Pulmonary artery endothelial cell (primary cell): ENCODE data around the gene ITGAD. TPM values are rescaled to one million over a fixed set of nuclear protein-coding genes. Genes with fewer than 3 reads are reported as not detected.

Source experiments
- DNase-seq: peaks from one replicate; pipeline ENCODE4 v3.0.0-alpha.2; 2011; ENCODE audit warnings: low read depth, low spot score
- total RNA-seq: library from RNA; depleted of rRNA; stranded (reverse); fragments of >200 nt; gene quantifications from 2 replicates; pipeline ENCODE4 v1.2.3, GENCODE V29; 2014

The ITGAD gene
- total RNA-seq, 1 donor from 2014 or later, result not detected

DNA sequence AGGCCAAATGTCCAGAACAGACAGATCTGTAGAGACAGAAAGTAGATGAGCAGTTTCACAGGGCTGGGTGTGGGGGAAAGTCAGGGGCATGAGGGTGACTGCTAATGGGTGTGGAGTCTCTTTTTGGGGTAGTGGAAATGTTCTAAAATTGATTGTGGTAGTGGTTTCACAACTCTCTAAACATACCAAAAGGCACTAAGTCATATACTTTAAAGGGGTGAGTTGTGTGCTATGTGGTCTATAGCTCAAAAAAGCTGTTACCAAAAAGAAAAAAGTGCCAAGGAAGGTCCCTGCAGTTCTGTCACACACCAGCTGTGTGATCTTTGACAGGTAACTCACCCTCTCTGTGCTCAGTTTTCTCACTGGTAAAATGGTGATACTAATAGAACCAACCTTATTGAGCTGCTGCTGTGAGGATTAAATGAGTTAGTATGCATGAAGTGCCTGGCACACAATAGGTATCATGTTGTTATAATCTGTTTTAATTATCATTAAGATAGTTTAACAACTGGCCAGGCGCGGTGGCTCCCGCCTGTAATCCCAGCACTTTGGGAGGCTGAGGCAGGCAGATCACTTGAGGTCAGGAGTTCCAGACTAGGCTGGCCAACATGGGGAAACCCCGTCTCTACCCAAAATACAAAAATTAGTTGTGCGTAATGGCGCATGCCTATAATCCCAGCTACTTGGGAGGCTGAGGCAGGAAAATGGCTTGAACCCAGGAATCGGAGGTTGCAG, 27.8 kb upstream of the ITGAD start:
- no peak for DNase-seq

DNA sequence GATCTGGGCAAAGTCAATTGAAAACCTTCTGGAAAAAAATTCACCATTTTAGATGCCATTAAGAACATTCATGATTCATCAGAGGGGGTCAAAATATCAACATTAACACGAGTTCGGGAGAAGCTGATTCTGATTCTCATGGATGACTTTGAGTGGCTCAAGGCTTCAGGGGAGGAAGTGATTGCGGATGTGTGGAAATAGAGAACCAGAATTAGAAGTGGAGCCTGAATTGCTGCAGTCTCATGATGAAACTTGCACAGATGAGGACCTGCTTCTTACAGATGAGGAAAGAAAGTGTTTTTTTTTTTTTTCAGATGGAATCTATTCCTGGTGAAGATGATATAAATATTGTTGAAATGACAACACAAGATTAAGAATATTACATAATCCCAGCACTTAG, 25.3 kb upstream of the ITGAD start:
- DNase-seq, result no peak

DNA sequence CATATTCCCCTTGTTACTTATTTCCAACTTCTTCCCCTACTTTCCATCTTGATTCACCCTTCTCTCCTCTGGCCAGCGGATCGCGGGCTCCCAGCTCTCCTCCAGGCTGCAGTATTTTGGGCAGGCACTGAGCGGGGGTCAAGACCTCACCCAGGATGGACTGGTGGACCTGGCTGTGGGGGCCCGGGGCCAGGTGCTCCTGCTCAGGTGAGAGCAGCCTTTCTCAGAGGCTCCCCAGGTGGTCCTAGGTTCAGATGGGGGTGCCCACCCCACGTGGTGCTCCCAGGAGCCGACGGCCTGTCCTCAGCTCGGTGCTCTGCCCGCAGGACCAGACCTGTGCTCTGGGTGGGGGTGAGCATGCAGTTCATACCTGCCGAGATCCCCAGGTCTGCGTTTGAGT, 22.1 kb upstream of the ITGAD start:
- DNase-seq, result no peak

DNA sequence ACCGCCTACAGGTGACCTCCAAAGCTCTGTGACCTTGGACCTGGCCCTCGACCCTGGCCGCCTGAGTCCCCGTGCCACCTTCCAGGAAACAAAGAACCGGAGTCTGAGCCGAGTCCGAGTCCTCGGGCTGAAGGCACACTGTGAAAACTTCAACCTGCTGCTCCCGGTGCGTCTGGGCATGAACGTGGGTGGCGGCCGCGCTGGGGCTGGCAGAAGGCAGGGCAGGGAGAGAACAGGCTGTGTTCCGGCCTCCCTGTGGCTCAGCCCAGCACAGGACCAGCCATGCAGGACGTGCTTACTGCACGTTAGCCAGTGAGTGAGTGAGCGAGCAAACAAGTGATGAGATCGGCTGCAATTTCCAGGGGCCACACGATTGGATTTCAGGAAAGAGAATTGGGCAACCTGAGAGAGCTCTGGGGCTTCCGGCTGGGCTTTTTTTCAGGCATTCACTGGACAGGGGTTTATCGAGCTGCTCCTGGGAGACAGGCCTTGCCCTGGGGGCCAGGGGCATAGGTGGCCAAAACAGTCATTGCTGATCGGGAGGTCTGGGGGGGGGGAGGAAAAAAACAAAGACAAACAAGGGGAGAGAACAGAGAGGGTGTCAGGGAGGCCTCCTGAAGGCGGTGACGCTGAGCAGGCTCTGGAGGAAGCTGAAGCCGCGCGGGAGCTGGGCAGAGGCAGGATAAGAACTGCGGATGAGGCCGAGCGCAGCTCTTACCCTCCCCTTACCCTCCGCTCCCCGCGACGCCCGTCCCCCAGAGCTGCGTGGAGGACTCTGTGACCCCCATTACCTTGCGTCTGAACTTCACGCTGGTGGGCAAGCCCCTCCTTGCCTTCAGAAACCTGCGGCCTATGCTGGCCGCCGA, 21.3 kb upstream of the ITGAD start:
- no peak for DNase-seq

DNA sequence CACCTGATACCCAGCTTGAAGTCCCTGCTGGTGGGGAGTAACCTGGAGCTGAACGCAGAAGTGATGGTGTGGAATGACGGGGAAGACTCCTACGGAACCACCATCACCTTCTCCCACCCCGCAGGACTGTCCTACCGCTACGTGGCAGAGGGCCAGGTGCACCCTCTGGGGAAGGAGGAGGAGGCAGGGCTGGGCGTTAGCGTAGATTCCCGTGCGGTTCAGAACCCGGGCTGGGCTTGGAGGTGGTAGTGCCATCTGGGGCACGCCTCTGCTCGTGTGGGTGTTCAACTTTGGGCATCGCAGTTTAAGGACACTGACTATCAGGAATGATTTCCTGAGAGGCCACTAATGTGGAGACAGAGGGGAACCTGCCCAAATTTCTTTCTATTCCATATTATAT, 19.9 kb upstream of the ITGAD start:
- no peak for DNase-seq

DNA sequence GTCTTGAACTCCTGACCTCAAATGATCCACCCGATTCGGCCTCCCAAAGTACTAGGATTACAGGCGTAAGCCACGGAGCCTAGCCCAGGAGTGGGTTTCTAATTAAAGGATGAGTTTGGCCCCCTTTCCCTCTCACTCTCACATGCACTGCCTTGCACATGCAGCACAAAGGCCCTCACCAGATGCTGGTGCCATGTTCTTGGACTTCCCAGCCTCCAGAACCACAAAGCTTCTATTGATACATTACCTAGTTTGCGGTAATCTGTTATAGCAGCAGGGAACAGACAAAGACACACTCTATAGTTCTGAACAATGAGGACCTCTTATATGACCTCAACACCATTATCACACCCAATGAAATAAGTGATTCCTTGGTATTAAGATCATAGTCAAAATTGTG, 17.9 kb upstream of the ITGAD start:
- DNase-seq, result no peak

DNA sequence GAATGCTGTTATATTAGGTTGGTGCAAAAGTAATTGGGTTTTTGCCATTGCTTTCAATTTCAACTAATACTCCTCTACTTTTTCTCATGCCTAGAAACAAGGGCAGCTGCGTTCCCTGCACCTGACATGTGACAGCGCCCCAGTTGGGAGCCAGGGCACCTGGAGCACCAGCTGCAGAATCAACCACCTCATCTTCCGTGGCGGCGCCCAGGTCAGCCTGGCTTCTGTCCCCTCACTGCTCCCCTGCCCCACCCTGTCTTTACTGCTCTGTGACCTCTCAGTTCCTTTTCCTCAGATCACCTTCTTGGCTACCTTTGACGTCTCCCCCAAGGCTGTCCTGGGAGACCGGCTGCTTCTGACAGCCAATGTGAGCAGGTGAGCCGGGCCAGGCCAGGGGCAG, 16.4 kb upstream of the ITGAD start:
- no peak for DNase-seq

DNA sequence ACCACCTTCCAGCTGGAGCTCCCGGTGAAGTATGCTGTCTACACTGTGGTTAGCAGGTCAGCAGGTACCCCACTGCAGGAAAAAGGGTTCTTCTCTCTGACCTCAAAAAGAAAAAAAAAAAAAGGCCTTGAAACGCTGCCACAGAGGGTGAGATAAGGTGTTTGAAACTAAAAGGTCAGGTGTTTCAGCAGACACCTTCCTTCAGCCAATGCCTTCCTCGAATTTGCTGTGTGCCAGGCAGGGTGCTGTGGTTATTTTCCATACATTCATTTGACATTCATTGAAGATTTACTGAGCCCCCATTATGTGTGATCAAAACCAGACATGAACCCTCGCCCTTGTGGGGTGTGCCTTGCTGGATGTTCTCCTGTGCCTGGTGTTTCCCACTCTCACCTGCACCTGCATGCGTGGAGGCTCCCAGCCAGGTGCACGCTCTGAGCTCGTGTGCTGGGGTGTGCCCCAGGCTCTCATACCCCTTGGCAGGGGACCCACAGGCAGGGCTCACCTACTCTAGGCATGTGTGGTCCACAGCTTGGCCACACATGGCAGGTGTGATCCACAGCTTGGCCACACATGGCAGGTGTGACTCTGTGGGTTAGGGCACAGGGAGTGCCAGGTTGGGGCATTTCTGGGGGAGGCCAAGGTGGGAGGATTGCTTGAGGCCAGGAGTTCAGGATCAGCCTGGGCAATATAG, 15.8 kb upstream of the ITGAD start:
- no peak for DNase-seq

DNA sequence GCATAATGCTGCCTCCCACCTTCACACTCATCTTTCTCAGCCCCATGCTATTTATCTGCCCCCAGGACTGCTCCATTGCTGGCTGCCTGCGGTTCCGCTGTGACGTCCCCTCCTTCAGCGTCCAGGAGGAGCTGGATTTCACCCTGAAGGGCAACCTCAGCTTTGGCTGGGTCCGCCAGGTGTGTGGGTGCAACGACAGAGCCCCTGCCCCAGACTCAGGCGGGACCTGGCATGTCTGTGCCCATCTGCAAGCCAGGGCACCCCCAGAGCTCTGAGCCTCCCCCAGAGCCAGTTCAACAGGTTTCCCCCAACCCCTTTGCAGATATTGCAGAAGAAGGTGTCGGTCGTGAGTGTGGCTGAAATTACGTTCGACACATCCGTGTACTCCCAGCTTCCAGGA, 12.9 kb upstream of the ITGAD start:
- no peak for DNase-seq

DNA sequence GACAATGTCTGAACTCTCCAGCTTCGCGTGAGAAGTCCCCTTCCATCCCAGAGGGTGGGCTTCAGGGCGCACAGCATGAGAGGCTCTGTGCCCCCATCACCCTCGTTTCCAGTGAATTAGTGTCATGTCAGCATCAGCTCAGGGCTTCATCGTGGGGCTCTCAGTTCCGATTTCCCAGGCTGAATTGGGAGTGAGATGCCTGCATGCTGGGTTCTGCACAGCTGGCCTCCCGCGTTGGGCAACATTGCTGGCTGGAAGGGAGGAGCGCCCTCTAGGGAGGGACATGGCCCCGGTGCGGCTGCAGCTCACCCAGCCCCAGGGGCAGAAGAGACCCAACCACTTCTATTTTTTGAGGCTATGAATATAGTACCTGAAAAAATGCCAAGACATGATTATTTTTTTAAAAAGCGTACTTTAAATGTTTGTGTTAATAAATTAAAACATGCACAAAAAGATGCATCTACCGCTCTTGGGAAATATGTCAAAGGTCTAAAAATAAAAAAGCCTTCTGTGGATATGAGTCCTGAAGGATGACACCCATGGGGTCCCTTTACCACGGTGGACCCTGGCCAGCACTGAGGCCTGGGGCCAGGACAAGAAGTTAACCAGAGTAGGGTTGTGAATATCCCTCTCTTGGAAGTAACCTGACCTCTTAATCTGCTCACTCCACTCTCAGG, 10.5 kb upstream of the ITGAD start:
- no peak for DNase-seq

DNA sequence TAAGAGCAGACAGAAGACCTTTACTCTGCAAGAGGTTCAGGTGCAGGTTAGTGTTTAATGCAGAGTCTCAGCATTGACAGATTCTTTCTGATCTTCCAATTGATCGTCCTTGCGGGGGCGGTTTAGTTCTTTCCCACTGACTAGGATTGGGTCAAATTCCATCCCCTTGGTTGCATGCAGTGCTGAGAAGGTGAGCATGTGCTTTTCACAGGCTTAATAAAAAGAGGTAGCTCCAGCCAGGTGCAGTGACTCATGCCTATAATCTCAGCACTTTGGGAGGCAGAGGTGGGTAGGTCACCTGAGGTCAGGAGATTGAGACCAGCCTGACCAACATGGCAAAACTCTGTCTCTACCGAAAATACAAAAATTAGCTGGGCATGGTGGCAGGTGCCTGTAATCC, 7.5 kb upstream of the ITGAD start:
- DNase-seq, result no peak

DNA sequence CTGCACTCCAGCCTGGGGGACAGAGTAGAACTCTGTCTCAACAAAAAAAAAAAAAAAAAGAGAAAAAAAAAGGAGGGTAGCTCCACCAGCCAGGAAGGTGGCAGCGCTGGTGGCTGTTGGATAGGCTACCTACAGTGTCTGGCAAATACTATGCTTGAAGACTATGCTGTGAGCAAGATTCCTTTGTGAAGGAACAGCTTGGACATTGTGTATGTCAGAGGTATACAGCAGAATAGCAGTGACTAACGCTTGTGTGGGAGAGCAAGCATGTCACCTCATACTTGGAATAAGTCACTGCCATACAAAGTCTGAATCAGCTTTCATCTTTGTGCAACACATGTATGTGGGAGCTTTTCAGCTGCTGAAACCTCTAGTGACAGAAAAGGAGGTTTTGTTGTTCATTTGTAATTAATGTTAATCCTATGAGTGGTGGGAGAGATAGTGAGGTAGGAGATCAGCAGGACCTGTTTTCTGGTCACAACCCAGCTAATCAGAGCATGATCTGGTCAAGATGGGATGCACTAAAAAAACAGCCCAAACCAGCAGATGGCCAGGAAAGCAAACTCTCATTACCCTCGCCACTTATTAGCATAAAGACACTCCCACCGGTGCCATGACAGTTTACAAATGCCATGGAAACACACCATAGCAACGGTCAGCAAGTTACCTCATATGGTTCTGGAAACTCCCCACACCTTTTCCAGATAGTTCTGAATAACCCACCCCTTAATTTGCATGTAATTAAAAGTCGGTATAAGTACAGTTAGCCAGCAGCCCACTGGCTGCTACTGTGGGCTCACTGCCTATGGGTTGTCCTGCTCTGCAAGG, 6.8 kb upstream of the ITGAD start:
- DNase-seq, result no peak

DNA sequence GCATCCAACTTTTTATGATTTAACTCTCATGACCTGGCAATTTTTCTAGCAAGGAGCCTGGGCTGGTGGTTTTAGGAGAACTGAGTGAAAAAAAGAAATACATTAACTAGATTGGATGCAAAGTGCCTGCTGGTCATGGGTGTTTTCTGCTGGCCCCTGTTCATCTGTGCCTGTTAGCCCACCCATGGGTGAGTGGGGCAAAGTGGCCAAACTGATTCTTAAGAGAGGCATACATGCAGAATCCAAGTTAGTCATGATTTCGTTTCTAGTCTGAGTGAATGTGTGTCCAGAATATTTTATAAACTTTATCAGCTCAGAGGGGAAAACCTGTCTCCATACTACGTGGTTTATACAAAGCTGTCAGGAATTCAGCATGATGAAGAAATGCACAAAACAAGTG, 4.6 kb upstream of the ITGAD start:
- DNase-seq, result no peak

DNA sequence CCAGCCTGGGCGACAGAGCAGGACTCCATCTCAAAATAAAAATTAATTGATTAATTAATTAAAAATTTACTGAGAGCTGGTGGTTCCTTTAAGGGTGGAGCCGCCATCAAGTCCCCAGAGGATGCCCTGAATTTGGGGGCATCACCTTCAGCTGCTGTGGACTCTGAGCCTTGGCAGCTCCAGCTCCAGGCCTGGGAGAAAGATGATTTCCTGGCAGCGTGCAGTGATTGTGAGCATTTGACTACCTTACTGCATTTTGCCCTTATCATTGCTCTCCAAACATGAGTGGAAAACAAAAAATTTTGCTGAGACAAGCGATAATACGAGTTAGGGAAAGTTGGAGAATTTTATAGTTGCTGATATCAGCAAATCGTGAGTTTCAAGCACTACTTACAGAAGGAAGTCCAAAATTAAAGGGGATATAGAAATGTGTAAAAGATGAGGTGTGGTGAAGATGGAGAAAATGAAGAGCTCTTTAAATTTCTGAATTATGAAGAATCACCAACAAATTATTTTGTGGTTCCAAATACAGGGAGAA, 2.6 kb upstream of the ITGAD start:
- no peak for DNase-seq

DNA sequence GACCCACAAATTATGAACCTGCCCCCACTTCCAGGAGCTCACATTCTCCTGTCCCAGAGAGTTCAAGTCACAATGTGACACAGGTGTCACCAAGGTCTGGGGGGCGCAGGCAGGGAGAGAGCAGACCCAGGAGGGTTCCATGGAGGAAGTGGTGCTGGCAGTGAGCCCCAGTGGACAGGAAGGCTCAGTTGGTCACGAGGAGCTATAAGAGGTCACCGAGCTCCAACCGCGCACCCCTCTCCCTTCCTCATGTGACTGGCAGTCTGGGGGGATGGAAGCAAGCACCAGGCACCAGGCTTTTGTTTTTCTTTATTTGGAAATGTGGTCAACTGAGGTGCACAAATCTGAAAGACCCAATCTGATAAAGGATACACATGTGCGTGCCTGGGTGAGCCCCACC, 2.5 kb downstream of the ITGAD start:
- DNase-seq, result no peak

DNA sequence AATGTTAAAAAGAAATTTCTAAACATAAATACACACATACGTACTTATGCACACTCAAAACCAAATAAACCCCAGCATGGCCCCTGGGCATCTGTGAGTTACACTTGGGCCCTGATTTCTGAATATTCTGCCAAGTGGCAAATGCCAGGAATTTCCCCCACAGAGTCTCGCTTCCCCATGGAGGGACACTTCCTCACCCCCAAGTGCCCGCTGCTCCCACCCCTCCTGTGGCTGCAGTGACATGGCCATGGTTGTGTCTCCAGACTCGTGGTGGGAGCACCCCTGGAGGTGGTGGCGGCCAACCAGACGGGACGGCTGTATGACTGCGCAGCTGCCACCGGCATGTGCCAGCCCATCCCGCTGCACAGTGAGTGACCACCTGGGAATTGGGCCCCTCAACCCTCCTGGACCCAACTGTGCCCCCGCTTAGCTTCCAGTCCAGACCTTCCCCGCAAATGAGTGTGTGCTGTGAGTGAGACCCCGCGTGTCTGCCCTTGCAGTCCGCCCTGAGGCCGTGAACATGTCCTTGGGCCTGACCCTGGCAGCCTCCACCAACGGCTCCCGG, 4.0 kb downstream of the ITGAD start:
- DNase-seq, result no peak

DNA sequence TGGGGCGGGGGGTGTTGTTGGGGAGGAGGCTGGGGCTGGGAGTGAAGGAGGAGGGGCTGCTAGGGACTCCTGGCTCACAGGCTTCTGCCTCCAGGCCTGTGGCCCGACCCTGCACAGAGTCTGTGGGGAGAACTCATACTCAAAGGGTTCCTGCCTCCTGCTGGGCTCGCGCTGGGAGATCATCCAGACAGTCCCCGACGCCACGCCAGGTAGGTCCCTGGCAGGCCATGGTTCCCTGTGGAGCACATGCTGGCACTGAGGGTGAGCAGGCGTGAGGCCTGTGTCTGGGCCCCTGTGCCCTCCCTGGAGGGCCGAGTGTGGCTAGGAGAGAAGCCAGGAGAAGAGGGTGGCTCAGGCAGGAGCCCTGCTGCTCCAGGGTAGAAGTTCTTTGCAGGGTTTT, 4.6 kb downstream of the ITGAD start:
- no peak for DNase-seq

DNA sequence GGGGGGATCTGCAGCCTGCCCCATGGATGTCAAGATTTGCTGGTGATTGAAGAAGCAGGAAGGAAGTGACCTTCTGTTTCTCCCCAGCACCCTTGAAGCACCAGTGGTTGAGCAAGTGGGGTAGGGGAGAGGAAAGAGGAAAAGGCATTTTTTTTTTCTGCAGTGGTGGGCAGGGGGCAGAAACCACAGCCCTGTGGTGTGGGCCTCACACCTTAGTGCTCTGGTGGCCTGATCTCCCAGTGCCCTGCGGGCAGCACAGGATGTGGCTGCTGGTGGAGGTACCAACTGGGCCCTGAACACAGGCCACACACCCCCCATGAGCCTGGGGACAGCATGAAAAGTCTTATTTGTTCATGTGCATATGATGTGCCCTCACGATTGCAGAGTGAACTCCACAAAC, 7.1 kb downstream of the ITGAD start:
- no peak for DNase-seq

DNA sequence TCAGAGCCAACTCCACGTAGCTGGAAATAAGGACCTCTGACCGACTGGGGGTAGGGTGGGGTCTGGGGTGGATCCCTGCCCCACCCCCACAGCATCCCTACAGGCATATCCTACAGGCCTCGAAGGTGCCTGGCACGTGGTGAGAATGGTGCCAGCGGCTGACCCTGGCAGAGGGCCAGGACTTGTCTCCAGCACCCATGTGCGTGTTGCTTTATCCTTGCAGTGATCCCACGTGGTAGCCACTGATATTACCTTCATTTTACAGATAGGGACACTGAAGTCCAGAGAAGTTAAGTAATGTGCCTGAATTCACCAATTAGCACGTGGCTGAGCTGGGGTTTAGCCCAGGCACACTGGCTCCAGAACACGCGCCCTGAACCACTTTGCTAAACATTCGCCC, 8.3 kb downstream of the ITGAD start:
- no peak for DNase-seq

DNA sequence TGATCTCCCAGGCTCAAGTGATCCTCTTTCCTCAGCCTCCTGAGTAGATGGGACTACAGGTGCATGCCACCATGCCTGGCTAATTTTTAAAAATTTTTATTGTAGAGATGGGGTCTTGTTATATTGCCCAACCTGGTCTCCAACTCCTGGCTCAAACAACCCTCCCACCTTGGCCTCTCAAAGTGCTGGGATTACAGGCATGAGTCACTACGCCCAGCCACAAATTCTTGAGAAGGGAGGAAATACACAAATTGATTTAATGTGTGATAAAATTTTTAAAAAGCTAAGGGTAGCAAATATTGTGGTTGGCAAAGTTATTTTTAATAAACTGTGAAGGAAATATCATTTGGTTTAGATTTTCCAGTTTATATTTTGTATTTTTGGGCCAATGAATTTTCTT, 9.6 kb downstream of the ITGAD start:
- DNase-seq, result no peak
